ENCODE results near the gene PGC. TPM values are rescaled to one million over a fixed set of nuclear protein-coding genes. Genes with fewer than 3 reads are reported as not detected.
A peak's percentile ranks its signal among the peaks of the same experiment; 100 is the strongest.

Gene PGC
- total RNA-seq, 4 donors from 2014 or later = not detected

- ATAC-seq (ENCODE audit: low FRiP score) (no peak), DNase-seq (ENCODE audit: low spot score) (no peak)
- no peak for TF ChIP-seq CTCF (IDR thresholded peaks at IDR 0.05)
These were observed 9.5 kb downstream of the PGC start for GRCh38 chr6:41737591-41738130.

GRCh38 chr6:41736800-41737555 is 10.2 kb downstream of the PGC start:
- DNase-seq (ENCODE audit: low spot score) = no peak
- ATAC-seq (ENCODE audit: low FRiP score) = no peak
- TF ChIP-seq CTCF (IDR thresholded peaks at IDR 0.05) = no peak

GRCh38 chr6:41736186-41736733 is 10.9 kb downstream of the PGC start:
- no peak for ATAC-seq (ENCODE audit: low FRiP score)

GRCh38 chr6:41735427-41736185 is 11.6 kb downstream of the PGC start, which contains the start of gene TFEB:
TSS of gene TFEB (minus strand) at chr6:41735608. CDS start at chr6:41691213, 44,395 bp downstream.
- DNase-seq (ENCODE audit: low spot score) (peak; percentile 89), ATAC-seq (ENCODE audit: low FRiP score) (peak; percentile 80)
- peak in 2 of 3 donors; percentile 66 to 92 for TF ChIP-seq CTCF (IDR thresholded peaks at IDR 0.05)

More at GRCh38 chr6:41736186-41736733, 10.9 kb downstream of the PGC start:
- no peak for TF ChIP-seq CTCF (IDR thresholded peaks at IDR 0.05)
- DNase-seq (ENCODE audit: low spot score) = no peak

- peak; percentile 70 for ATAC-seq (ENCODE audit: low FRiP score)
- TF ChIP-seq CTCF (IDR thresholded peaks at IDR 0.05) = no peak
- peak; percentile 52 for DNase-seq (ENCODE audit: low spot score)
These were observed 12.4 kb downstream of the PGC start for GRCh38 chr6:41734666-41735426.

All from omental fat pad (tissue), 4 donors.